Measurements from ENCODE around the gene CATSPER1.

Gene CATSPER1

DNA sequence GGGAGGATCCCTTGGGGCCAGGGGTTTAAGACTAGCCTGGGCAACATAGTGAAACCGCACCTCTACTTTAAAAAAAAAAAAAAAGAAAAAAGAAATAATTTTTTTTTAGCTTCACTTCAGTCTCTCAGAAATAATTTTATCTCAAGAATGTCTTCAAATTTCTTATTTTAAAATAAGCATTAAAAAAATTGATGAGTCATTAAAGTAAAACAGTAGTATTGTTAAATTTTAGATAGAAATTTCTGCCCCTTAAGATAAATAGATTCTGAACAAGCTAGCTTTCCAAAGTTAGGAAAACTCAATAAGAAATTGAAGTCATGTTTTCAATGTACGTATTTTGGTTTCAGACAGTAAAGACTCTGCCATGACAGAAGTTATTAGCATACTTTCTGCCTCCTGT, 36.1 kb upstream of the CATSPER1 start:
- no peak for TF ChIP-seq POLR2AphosphoS5 (IDR thresholded peaks at IDR 0.05; ENCODE audit: low read depth)
- no peak for TF ChIP-seq SPI1 (IDR thresholded peaks at IDR 0.05; ENCODE audit: borderline replicate concordance, low read depth)
- TF ChIP-seq GABPA (IDR thresholded peaks at IDR 0.05; ENCODE audit: low read depth) = no peak
- no peak for DNase-seq (ENCODE audit: low read depth in 1 of 2, low spot score in 1 of 2)
- Histone ChIP-seq H3K27me3 (ENCODE audit: insufficient read depth, poor library complexity, severe bottlenecking) (no peaks in the 10 kb centered on the region), H3K27ac (replicated peaks) (no peak overlapping the region), H3K4me3 (replicated peaks; ENCODE audit: insufficient read depth, low read length) (no peak overlapping the region)

- Histone ChIP-seq H3K27me3 (ENCODE audit: insufficient read depth, poor library complexity, severe bottlenecking) (no peaks in the 10 kb centered on the region), H3K4me3 (replicated peaks; ENCODE audit: insufficient read depth, low read length) (no peak overlapping the region), H3K27ac (replicated peaks) (no peak overlapping the region)
- no peak for TF ChIP-seq POLR2AphosphoS5 (IDR thresholded peaks at IDR 0.05; ENCODE audit: low read depth)
- TF ChIP-seq REST (IDR thresholded peaks at IDR 0.05; ENCODE audit: insufficient replicate concordance, low read depth) = no peak
- TF ChIP-seq CTCF (IDR thresholded peaks at IDR 0.05; ENCODE audit: insufficient read depth, low read length) = no peak
- no peak for TF ChIP-seq GABPA (IDR thresholded peaks at IDR 0.05; ENCODE audit: low read depth)
- no peak for TF ChIP-seq SPI1 (IDR thresholded peaks at IDR 0.05; ENCODE audit: borderline replicate concordance, low read depth)
- DNase-seq (ENCODE audit: low read depth in 1 of 2, low spot score in 1 of 2) = no peak
Observed at GRCh38 chr11:66061268-66061667, 35.0 kb upstream of the CATSPER1 start.

DNA sequence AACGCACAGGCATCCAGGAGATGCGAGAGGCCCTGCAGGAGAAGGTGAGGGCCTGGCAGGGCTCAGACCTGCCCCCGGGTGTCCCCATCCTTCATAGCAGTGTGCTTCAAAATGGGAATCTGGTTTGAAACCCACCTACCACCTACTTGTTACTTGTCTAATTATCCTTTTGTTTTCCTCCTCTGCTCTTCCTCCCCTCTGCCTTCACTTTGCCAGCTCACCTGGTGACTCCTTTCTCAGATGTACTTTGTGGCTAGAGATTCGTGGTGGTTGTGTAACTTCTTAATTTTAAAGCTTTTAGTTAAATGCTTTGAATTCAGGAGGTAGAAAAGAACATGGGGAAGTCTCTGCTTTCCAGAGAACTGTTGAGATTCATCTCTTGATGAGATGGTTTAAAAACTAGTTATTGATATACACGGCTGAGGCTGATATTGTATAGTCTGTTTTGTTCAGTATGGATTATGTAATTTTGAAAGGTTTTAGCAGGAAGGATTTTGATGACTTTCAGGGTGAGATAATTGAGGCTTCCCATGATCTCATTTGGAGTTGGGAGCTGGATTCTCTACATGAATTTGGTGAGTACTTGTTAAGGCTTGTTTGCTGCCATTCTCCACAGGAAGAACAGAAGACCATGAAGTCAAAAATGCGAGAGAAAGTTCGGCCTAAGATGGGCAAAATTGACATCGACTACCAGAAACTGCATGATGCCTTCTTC, 33.8 kb upstream of the CATSPER1 start:
- DNase-seq (ENCODE audit: low read depth in 1 of 2, low spot score in 1 of 2) = no peak
- no peak for TF ChIP-seq REST (IDR thresholded peaks at IDR 0.05; ENCODE audit: insufficient replicate concordance, low read depth)
- TF ChIP-seq SPI1 (IDR thresholded peaks at IDR 0.05; ENCODE audit: borderline replicate concordance, low read depth) = no peak
- no peak for TF ChIP-seq POLR2AphosphoS5 (IDR thresholded peaks at IDR 0.05; ENCODE audit: low read depth)
- no peak for TF ChIP-seq GABPA (IDR thresholded peaks at IDR 0.05; ENCODE audit: low read depth)
- TF ChIP-seq CTCF (IDR thresholded peaks at IDR 0.05; ENCODE audit: insufficient read depth, low read length) = no peak
- Histone ChIP-seq H3K4me3 (replicated peaks; ENCODE audit: insufficient read depth, low read length) (no peak overlapping the region), H3K27me3 (ENCODE audit: insufficient read depth, poor library complexity, severe bottlenecking) (no peaks in the 10 kb centered on the region), H3K27ac (replicated peaks) (no peak overlapping the region)

DNA sequence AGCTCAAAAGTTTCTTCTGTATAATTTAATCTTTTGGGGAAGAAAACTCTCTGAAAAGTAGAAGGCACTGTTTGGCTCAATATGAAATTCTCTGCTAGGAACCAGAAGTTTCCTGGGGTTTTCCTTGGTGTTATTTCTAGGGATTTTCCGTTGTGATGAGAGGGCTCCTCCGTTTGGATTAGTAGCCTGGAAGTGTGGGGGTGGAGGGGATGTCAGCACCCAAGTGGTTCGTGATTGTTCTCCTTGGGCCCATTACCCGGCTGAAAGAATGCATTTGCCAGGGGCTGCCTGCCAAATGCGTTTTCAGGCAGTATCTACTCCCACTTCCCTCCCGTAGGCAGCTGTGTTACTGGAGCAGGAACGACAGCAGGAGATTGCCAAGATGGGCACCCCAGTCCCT, 30.2 kb upstream of the CATSPER1 start:
- H3K27me3 ChIP-seq (ENCODE audit: insufficient read depth, poor library complexity, severe bottlenecking) = no peaks in the 10 kb centered on the region
- TF ChIP-seq REST (IDR thresholded peaks at IDR 0.05; ENCODE audit: insufficient replicate concordance, low read depth) (no peak), GABPA (IDR thresholded peaks at IDR 0.05; ENCODE audit: low read depth) (no peak), CTCF (IDR thresholded peaks at IDR 0.05; ENCODE audit: insufficient read depth, low read length) (no peak), SPI1 (IDR thresholded peaks at IDR 0.05; ENCODE audit: borderline replicate concordance, low read depth) (no peak), POLR2AphosphoS5 (IDR thresholded peaks at IDR 0.05; ENCODE audit: low read depth) (no peak)
- DNase-seq (ENCODE audit: low read depth in 1 of 2, low spot score in 1 of 2) = no peak
- H3K27ac ChIP-seq (replicated peaks) = no peak overlapping the region
- no peak overlapping the region for H3K4me3 ChIP-seq (replicated peaks; ENCODE audit: insufficient read depth, low read length)
